ENCODE measurements around the gene PKHD1. TPM values are rescaled to one million over a fixed set of nuclear protein-coding genes. Genes with fewer than 3 reads are reported as not detected.

Gene PKHD1
- total and polyA plus RNA-seq, 2 of the 13 experiments (the other 11 are each of a cell fraction or from before 2014, with no cell fraction given) = 0.01 to 0.13 TPM

DNA sequence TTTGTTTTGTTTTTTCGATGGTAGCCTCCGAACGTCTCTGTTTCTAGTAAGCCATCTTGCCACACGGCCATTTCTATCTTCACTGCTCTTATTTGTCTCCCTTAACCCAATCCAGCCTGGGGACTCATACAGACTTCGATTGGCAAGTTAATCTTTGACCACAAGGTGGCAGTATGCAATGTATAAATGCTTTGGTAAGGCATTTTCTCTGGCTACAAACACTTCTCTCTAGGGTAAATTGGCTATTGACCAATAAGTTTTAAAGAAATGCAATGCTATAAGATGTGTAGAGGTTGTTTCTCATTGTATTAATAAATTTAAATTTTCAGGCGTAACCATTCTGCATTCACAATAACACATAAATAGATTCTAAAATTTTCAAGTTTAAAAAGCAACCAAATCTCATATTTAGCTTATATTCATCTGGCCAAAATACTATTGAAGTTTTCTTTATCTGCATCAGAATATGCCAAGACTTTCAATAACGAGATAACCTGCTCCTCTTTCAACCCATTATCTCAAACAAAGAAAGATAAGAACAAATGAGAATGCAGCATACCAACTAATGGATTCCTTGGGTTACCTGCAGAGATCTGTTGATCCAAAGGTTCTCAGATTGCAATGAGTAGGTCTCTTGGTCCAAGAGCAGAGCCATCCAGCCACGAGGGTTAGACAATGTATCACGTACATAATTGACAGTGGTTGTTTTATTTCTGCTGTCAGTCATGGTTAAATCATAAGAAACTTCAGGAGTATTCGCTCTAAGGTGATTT, 231.9 kb downstream of the PKHD1 start:
- 9% methylated on average over 10 of the region's 10 CpGs for WGBS (ENCODE audit: low lambda C conversion rate)
- Histone ChIP-seq H4K20me1 (ENCODE audit: insufficient read depth, low read length) (no peaks in the 10 kb centered on the region), H3K36me3 (replicated peaks in 1 of 2; ENCODE audit: control insufficient read depth in 1 of 2, insufficient read depth in 2 of 2, low read length in 2 of 2) (no peaks in the 10 kb centered on the region), H3K4me2 (ENCODE audit: low read depth, low read length) (no peak overlapping the region), H3K9ac (ENCODE audit: insufficient read depth, low read depth, low read length) (no peak overlapping the region), H2AFZ (ENCODE audit: low read length) (no peak overlapping the region), H3K27ac (ENCODE audit: extremely low read length, insufficient read depth, low read length) (no peak overlapping the region), H3K9me3 (ENCODE audit: low read length) (no peaks in the 10 kb centered on the region), H3K4me1 (ENCODE audit: insufficient read depth, low read length) (no peaks in the 10 kb centered on the region), H3K27me3 (ENCODE audit: control insufficient read depth in 1 of 2, insufficient read depth in 2 of 2, low read length in 2 of 2) (no peaks in the 10 kb centered on the region), H3K4me3 (replicated peaks in 1 of 3; ENCODE audit: insufficient read depth in 1 of 3, low read depth in 2 of 3, low read length in 3 of 3) (no peak overlapping the region), H3K79me2 (ENCODE audit: insufficient read depth, low read length) (no peaks in the 10 kb centered on the region)
- DNase-seq (ENCODE audit: low spot score) = peak; percentile 79
- TF ChIP-seq RAD21 (CRISPR knock-in tag; IDR thresholded peaks at IDR 0.05) (peak; percentile 49), ZNF652 (CRISPR knock-in tag; IDR thresholded peaks at IDR 0.05; ENCODE audit: borderline replicate concordance, low read depth) (peak; percentile 69), PHB2 (IDR thresholded peaks at IDR 0.05; ENCODE audit: partially characterized antibody) (no peak), ONECUT2 (CRISPR knock-in tag; IDR thresholded peaks at IDR 0.05) (no peak), MAFF (IDR thresholded peaks at IDR 0.05; ENCODE audit: low read depth, low read length) (peak; percentile 77), STAG1 (CRISPR knock-in tag; IDR thresholded peaks at IDR 0.05) (peak; percentile 63), MAFK (conservative IDR thresholded peaks at IDR 0.05 in 1 of 2, IDR thresholded peaks at IDR 0.05 in 1 of 2; ENCODE audit: low read length in 2 of 2) (peak; percentile 63 to 78; a peak in 3 of 4 replicates), ZNF616 (CRISPR knock-in tag; IDR thresholded peaks at IDR 0.05; ENCODE audit: low read depth) (no peak), CTCF (CRISPR knock-in tag; IDR thresholded peaks at IDR 0.05) (peak; percentile 78), SMC3 (IDR thresholded peaks at IDR 0.05; ENCODE audit: low read length) (peak; percentile 76)
- ChIA-PET POLR2A (no interaction called here), CTCF (ENCODE audit: low intra/inter-chr PET ratio, low total read pairs) (interaction anchor here (0.8 to 2.3 kb wide), 3 partner anchors 104 to 1040 kb away, joined by 5 to 29 read pairs (median 27); no protein-coding TSS in a partner anchor)
- no TSS peak for BruUV-seq (replicated peaks)
- ATAC-seq = peak; percentile 97
- intact Hi-C loops (cut with micrococcal nuclease; ENCODE audit: unreplicated experiment) (loop anchor here (1.0 kb wide), 1 partner anchor 104 kb away; no protein-coding TSS in a partner anchor), in situ Hi-C loops (cut with HindIII; ENCODE audit: extremely low pct_ligation_motif_present, low pct_unique_long_range_greater_than_20kb) (loop anchor here (10.0 kb wide), 1 partner anchor 169 kb away; no protein-coding TSS in a partner anchor)
- FAIRE-seq = peak; percentile 91

Data from HepG2 (cell line).